Stimulated activated CD4-positive, alpha-beta T cell treated with anti-CD3 and anti-CD28 coated beads, Interleukin-4, amount 100 ng/mL, for 1 hour (primary cell): Measurements from ENCODE around the gene ZNF646.

Experiments
- DNase-seq: peaks from one replicate; pipeline ENCODE4 v3.0.0-alpha.2; 2020

Gene ZNF646

GRCh38 chr16:31073970-31074813 is at the start of gene ZNF646, which contains the start of gene ZNF668:
Gene ZNF646 (plus strand): TSS chr16:31074422. CDS start chr16:31076325, 1,903 bp downstream.
Gene ZNF668 (minus strand): TSS chr16:31074240. CDS start chr16:31064459, 9,781 bp downstream.
- peak; percentile 96 for DNase-seq

DNA sequence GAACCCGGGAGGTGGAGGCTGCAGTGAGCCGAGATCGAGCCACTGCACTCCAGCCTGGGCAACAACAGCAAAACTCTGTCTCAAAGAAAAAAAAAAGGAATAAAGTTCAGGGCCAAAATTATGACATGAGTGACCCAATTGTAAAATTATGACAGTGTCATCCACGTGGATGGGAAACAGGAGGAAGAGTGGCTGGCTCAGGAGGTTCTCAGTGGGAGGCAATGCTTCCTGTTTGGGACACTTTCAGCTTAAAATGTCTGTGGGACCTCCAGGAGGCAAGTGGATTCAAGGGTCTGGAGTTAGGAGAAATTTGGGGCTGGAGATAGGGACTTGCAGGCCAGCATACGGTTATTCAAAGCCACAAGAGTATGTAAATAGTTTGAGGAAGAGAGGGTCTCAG is 48.9 kb upstream of the ZNF646 start:
- DNase-seq, result no peak

DNA sequence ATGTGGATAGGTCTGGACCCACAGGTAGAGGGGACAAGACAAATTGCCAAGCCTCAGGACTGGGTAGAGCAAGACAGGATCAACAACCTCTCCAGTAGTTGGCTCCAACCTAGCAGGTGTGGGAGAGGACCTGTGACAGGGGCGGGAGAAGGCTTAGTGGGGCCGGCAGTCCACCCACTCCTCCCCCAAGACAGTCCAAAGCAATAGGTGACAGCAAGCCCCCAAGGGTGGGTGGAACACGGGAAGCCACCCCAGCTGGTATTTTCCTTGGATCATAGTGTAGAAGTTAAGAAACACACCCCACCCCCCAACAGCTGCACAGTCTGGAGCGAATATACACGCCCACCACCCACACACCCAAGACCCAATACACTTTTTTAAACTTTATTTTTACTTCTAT is 45.0 kb upstream of the ZNF646 start:
- DNase-seq, result no peak

DNA sequence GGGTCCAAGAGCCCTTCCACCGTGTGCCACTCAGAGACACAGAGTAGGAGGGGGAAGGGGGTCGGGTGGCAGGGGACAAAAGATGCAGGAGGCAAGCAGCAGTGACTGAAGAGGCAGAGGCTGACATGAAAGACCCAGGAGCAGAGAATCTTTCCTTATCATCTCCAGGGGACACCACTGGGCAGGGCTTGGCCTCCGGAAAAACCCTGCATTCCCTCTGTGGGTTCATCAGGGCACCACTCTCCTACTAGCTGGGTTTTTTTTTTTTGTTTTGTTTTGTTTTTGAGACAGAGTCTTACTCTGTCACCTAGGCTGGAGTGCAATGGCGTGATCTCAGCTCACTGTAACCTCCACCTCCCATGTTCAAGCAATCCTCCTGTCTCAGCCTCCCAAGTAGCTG is 42.9 kb upstream of the ZNF646 start:
- no peak for DNase-seq

- DNase-seq, result peak; percentile 96
Observed at GRCh38 chr16:31032736-31033708, 41.2 kb upstream of the ZNF646 start, which contains the start of gene STX4. Gene STX4 (plus strand): TSS chr16:31033558. CDS start chr16:31033806, 248 bp downstream.

- peak; percentile 87 for DNase-seq
Observed at GRCh38 chr16:31033709-31034492, 40.3 kb upstream of the ZNF646 start.

GRCh38 chr16:31036691-31037090 is 37.5 kb upstream of the ZNF646 start:
- no peak for DNase-seq

- DNase-seq, result no peak
Observed at GRCh38 chr16:31038993-31039392, 35.2 kb upstream of the ZNF646 start.

DNA sequence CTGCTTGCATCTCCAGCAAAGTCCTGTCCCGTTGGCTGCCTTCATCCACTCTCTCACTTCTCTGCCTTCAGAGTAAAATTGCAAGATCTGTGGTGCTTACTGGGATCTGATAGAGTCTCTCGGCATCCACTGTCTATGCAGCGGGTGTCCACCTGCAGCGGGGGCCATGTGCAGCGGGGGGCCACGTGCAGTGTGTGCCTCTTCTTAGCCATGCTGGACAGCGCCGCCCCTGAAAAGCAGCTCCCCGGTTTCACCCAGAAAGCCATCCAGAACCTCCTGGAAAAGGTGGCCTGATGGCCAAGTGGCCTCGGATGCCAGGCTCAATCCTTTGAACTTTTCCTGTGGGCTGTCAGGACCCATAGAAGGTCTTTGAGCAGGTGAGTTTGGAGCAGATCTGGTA is 31.4 kb upstream of the ZNF646 start:
- no peak for DNase-seq

GRCh38 chr16:31043352-31043751 is 30.9 kb upstream of the ZNF646 start:
- DNase-seq, result no peak

DNA sequence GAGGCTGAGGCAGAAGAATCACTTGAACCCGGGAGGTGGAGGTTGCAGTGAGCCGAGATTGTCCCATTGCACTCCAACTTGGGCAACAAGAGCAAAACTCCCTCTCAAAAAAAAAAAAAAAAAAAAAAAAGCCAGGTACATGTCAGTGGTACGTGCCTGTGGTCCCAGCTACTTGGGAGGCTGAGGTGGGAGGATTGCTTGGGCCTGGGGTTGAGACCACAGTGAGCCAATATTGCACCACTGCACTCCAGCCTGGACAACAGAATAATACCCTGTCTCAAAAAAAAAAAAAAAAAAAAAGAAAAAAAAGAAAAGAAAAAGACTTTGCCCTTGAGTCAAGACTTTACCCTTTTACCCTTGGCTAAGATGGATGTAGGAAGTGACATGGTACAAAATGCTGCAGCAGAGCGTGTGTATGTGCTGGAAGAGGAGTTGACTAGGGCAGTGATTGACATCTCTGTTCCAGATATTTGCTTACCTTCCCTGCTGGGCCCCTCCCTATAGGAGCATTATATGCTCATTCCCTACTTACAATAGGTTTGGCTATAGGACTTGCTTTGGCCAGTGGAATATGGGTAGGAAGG is 30.2 kb upstream of the ZNF646 start:
- DNase-seq, result no peak

GRCh38 chr16:31050280-31051030 is 23.8 kb upstream of the ZNF646 start:
- DNase-seq, result no peak

GRCh38 chr16:31052114-31052513 is 22.1 kb upstream of the ZNF646 start:
- DNase-seq, result no peak

- DNase-seq, result no peak
Observed at GRCh38 chr16:31055613-31056012, 18.6 kb upstream of the ZNF646 start.

GRCh38 chr16:31061126-31061812 is 13.0 kb upstream of the ZNF646 start:
- DNase-seq, result no peak

DNA sequence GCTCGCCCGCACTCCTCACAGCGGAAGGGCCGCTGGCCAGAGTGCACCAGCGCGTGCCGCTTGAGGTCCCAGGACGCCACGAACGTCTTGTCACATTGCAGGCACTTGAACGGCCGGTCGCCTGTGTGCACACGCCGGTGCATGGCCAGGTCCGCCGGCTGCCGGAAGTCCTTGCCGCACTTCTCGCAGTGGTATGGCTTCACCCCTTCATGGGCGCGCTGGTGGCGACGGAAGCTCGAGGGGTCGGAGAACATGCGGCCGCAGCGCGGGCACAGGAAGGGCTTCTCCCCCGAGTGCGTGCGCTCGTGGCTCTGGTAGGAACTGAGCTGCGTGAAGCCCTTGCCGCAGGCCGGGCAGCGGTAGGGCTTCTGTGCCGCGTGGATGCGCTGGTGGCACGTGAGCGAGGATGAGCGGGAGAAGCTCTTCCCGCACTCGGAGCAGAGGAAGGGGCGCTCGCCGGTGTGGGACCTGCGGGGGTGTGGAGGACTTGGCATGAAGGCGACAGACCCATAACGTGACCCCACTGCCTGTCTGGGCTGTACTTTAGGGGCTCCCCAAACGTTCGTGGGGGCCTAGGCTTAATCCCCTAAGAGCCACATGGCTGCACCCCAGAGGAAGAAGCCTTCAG is 12.3 kb upstream of the ZNF646 start:
- DNase-seq, result no peak

GRCh38 chr16:31063495-31063842 is 10.8 kb upstream of the ZNF646 start:
- no peak for DNase-seq

DNA sequence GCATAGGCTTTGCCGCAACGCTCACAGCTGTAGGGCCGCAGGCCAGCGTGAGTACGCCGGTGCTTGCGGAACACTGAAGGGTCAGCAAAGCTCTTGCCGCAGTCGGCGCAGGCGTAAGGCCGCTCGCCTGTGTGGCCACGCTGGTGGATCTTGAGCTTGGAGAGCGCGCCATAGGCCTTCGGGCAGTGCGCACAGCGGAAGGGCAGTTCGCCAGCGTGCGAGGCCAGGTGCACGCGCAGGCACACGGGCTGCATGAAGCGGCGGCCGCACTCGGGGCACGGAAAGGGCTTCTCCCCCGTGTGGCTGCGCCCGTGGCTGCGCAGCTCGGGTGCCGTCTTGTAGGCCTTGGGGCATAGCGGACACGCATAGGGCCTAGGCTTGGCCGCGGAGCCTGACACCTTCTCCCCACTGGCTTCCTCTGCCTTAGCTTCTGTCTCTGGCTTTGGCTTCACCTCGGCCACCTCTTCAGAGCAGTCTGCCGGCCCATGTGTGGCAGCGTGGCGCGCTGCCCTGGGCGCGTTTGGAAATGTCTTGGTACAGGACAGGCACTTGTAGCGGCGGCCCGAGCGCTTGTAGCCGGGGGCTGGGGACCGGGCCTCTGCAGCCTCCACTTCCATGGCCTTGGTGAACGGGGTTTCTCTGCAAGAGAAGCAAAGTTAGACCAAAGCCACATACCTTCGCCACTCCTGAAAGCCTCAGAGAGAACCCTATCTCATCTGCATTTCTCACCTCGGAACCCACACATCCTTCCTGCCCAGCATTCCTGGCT is 10.2 kb upstream of the ZNF646 start:
- DNase-seq, result no peak

DNA sequence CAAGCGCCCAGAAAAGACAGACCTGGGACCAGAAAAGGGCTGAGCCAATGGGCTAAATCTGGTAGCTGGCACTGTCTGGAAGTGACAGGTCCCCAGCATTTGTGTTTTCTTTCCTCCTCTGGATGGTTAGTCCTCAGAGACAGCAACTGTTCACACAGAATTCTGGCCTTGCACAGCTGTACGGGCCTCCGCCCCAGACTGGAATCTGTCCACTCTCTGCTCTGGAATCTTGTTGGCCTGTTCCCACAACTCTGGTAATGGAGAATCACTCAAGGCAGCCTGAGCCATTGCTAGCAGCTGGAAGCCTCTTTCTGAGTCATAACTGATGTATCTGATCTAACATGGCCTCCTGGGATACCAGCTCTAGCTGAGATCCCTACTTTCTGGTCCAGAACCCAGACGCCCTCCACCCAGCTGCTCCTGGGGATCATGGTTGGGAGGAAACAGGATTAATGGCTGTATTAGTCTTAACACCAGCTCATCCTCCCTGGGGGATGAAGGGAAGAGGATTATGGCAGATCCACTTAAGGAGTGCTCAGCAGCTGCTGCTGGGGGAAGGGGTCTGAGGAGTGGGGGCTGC is 9.2 kb upstream of the ZNF646 start:
- DNase-seq, result no peak
